ENCODE data around the gene CD274.

DNA sequence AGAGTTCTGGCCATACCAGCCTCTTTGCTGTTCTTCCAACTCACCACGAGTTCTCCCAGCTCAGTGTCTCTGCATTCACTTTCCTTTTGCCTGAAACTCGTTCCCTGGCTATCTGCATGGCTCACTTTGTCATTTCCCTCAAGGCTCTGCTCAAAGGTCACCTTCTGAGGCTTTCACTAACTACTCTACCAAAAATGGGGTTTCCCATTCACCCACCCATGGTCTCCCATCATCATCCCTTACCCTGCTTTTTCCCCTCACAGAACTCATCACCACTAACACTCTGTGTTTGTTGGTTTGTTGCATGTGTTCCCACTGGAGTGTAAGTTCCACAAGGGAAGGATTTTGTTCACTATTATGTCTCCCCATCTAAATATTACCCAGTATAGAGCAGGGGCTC, 29.2 kb upstream of the CD274 start:
- TF ChIP-seq CTCF (IDR thresholded peaks at IDR 0.05) (no peak), POLR2A (IDR thresholded peaks at IDR 0.05) (no peak)
